ENCODE data around the gene DCDC2C.

The DCDC2C gene

DNA sequence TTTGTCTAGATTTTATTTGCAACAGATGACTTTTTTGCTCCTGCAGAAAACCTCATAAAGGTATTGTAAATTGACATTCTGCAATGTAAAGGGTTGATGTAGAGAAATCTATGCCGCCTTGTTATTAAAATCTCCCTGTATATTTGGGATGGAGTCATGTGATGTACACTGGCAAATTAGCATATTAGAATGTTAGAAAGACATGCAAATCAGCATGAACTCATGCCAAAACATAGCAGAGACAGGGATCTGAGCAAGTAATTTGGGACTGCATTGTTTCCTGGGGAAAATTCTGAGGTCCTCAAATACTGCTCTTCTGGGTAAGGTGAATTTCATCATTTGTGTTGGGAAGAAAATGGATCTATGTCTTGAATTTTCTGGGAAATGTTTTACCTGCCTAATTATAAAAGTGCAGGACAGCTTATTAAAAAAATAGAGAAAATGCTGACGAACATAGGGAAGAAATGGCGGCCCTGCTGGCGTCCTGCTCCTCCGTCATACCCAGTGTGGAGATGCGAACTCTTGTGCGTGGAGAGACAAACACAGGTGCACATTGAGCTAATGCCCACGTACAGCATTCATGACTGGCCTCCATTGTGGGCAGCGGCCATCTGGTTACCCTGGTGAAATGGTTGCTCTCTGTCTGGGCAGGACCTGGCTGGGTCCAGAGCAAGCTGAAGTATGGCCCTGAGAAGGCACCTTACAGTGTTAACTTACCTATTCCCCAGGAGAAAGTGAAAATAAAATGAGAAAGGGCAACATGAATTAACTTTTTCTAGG lies 29.1 kb upstream of the DCDC2C start:
- DNase-seq: no peak

DNA sequence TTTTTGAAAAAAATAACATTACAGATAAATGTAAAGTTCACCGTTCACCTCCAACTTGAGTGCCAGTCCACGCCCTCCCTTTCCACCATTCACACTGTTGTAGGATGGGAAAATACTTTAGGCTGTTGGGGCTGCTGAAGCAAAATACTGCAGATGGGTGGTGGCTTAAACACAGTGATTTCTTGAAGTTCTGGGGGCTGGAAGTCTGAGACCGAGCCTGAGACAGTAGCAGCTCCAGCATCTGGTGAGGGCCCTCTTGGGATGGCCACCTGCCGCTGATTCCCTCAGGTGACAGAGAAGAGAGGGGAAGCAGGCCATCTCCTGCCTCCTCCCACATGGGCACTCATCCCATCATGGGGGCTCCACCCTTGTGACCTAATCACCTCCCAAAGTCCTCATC lies 27.7 kb upstream of the DCDC2C start:
- DNase-seq: no peak

DNA sequence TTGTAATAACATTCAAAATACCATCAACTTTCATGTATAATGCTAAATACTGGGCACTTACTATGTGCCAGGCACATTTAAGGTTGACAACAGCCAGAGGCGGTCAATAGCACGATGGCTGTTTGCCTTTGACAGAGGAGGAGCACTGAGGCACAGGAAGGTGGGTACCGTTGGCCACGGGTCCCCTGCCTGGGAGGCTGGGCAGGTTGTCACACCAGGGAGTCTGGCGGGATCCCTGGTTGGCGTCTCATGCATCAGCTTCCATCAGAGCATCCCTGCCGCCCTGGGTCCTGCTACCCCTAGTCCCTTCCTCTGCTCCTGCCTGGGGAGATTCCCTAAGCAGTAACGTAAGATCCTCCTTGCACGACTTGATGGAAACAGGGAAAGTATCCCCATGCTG lies 25.9 kb upstream of the DCDC2C start:
- no peak for DNase-seq

DNA sequence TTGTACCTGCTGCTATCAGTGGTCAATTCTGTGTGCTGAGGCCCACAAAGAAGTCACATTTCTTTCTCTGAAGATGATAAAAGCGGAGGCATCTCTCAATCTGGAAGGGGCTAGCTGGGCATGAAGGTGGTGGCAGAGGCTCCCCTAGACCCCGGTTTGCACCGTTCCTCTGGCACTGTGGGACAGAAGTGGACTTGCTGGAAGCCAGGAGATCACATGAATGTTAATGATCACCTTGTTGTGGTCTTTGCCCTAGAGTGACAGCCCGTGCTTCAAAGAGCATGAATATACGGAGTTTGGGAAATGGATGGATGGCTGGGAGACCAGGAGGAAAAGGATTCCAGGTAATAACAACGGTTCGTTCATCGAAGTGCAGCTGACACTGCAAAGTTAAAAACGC lies 25.2 kb upstream of the DCDC2C start:
- no peak for DNase-seq

DNA sequence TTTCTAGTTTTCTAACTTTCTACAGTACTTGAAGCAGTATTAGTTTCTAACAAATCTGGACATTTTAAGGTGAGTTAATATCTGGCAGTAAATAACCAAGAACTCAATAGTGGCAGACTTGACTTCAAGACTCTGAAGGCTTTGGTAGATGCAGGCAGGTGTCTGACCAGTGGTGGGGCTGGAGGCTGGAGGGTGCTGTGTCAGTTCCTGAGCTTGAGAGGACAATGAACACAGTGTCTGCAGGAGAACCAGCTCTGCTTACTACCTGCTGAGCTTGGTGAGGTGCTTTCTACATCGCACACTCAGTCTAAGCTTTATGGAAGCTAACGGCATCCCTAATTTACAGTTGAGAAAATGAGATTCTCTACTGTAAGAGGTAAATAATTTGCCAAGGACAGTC lies 24.2 kb upstream of the DCDC2C start:
- DNase-seq: no peak

DNA sequence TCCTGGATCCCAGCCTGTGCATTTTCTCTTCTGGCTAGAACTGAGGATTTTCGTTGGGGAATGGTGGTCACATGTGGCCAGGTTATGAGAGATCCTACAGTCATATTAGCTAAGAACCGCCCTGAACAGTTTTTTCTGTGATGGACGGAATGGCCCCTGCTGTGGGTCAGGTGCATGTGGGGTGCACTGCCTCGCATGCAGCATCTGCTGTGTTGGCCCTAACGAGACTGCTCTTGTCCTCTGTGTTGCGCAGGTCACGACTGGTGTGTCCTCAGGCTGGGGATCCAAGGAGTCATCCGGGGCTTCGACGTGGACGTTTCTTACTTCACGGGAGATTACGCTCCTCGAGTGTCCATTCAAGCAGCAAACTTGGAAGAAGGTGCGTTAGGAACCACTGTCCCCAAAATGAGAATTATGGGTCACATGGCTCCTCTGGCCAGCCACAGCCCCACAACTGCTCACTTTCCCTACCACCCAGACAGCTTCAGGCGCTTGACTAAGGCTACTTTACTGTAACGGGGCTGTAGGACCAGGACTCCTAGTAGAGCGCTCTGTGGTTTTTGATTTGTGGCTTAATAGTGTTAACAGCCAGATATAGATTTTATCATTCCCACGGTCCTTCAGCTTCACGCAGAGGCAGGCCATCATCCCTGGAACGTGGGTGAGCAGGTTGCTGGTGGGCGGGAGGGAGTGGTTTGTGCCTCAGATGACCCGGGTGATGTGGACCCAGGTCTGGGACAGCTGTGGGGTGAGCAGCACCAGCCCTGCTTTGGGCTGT lies 23.6 kb upstream of the DCDC2C start:
- DNase-seq: no peak

DNA sequence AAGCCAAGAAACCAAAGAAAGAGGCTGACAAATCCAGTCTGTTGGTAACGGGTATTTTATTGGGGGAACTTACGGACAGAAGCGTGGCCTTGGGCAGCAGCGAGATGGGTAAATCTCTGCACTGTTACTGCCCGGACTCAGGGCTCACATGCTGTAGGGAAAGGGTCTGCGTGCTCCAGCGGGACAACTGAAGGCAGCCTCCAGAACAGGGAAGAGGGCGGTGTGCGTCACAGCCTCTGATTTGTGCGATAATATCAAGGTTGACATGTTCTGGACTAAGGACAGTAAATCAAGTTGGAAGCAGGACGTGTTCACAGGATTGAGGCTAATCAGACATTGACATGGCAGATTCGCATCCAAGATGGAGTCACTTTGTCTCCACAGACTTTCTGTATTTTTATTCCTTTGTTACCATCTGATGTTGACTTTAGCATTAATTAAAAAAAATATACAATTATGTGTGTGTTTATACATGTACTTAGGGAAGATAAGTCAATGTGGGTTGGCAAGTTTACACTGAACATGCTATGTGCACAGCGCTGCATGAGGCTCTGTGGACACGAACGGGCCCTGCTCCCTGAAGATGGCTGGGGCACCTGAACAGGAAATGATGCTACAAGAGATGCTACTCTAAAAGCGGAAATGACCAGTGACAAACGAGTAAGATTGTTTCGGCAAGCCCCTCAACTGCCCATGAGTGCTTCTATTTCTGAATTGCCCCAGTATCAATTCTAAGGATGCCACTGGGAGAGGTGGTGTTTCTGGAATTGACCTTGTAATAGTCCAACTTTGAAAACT lies 22.6 kb upstream of the DCDC2C start:
- no peak for DNase-seq

DNA sequence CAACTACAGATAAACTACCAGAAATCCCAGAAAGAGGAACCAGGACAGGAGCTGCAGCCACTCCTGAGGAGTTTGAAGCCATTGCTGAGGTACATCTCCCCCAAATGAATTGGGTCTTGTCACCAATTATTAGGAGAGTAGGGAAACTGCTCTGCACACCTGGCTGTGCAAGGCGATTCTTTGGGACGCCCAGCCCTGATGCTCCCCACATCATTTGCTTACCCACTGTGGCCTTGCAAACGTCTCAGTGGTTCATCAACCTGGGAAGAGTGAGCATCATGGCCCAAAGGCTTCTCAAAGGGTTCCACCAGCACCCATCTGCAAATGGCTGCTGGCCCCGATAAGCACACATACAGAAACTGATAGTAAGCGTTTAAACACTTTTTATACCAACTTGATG lies 21.8 kb upstream of the DCDC2C start:
- DNase-seq: no peak

DNA sequence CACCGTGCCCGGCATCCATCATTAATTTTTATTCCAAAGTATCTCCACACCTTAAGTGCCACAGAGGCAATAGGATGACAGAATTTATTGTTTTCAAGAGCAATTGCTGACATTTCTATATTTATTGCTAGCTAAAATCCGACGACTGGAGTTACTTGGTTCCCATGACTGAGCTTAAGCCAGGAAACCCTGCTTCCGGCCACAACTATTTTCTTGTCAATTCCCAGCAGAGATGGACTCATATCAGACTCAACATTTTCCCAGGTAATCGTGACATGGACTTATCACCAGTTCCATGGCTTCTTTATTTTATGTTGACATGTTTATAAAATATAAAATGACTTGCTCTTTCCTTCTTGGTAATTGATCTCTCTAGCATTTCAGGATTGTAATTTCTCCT lies 20.6 kb upstream of the DCDC2C start:
- no peak for DNase-seq

DNA sequence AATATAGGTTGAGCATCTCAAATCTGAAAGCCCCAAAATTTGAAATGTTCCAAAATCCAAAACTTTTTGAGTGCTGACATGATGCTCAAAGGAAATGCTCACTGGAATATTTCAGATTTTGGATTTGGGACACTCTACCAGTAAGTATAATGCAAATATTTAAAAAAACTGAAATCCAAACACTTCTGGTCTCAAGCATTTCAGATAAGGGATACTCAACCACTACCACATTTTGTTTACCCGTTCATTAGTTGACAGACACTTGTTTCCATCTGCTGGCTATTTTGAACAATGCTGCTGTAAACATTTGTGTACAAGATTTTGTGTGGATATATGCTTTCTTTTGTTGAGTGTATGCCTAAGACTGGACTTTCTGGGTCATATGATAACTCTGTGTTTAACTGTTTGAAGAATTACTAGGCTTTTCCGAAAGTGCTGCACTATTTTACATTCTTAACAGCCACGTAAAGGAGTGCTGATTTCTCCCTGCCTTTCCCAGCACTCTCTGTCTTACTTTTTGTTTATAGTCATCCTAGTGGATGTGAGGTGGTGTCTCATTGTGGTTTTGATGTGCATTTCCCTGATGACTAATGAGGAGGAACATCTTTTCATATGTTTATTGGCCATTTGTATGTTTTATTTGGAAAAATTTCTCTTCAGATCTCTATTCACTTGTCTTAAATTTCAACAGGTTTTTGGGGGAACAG lies 19.5 kb upstream of the DCDC2C start:
- DNase-seq: no peak

DNA sequence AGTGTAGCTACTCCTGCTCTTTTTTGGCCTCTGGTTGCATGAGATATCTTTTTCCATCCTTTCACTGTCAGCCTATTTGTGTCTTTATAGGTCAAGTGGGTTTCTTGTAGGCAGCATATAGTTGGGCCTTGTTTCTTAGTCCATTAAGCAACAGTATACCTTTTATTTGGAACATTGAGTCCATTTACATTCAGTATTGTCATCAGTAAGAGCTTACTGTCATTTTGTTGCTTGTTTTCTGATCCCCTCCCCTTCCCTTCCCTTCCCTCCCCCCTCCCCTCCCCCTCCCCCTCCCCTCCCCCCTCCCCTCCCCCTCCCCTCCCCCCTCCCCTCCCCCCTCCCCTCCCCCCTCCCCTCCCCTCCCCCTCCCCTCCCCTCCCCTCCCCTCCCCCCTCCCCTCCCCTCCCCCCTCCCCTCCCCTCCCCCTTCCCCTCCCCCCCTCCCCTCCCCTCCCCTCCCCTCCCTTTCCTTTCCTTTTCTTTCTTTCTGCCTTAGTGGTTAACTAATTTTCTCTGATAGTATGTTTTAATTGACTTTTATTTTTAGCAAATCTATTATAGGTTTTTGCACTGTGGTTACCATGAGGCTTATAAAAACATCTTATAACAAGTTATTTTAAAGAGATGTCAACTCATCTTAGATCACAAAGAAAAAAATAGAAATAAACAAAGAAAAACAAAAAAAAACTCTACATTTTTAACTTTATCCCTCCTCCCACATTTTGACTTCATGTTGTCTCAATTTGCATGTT lies 13.2 kb upstream of the DCDC2C start:
- DNase-seq: no peak

DNA sequence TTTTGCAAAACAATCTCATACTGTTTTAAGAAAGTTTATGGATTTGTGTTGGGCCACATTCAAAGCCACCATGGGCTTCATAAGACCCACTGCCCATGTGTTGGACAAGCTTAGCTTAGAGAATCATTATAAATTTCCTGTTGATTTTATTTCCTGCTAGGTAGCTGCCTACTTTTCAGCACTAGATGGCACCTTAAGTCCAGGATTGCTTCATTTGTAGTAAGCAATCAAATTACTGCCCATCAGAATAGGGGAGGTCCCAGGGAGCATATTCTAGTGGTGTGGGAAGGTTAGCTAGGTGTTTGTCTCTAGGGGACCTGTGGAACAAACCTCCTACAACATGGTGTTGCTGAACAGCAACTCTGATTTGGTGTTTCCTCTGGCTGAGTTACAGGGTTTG lies 11.0 kb upstream of the DCDC2C start:
- no peak for DNase-seq

DNA sequence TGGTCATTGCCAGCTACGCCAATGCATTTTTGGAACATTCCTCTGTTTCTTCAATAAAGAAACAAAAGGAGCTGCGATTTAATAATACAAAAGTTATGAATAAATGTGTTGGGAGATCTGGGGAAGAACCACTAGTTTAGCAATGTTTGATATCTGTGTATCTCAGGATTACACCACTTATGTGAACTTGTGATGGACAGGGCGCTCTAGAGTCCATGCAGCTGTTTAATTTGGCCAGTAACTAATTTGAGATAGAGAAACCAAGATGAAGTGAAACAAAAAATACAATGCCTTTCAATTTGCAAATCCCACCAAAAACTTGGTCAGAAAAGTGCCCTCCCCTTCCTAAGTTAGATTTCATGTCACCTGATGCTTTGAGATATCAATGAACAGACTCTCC lies 6.8 kb upstream of the DCDC2C start:
- no peak for DNase-seq

DNA sequence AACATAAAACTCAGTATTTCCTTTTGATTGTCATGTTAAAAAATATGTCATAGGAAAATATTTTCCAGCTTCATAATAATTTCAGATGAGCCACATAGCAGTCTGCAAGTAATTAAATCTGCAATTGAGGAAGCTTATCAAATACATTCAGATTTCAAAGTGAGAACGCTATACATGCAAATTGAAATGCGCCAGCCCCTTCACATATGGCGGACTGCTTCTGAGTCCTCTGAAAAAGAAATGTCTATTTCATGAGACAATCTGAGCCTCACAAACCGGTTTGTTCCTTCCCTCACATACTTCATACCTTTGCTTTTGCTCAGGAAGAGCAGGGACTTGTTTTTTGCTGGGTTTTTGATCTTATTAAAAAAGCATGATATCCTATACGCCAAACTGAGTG lies 2.3 kb upstream of the DCDC2C start:
- DNase-seq: no peak

DNA sequence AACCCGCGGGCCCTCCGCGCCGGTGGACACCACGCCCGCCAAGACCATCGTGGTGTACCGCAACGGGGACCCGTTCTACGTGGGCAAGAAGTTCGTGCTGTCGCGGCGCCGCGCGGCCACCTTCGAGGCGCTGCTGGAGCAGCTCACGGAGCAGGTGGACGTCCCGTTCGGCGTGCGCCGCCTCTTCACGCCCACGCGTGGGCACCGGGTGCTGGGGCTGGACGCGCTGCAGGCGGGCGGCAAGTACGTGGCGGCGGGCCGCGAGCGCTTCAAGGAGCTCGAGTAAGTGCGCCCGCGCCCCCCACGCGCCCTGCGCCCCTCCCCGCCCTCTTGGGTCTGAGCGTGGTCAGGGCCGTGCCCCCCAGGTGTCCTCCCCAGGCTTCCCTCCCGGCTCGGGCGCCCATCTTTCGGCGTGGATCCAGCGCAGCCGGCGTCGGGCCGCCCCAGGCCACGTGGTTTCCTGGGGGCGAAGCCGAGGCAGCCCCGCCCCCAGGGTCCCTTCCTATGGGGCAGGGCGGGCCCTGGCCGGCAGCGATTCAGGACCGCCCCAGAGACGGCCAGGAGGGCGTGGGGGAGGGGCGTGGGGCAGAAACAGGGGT lies 481 bp downstream of the DCDC2C start:
- no peak for DNase-seq

DNA sequence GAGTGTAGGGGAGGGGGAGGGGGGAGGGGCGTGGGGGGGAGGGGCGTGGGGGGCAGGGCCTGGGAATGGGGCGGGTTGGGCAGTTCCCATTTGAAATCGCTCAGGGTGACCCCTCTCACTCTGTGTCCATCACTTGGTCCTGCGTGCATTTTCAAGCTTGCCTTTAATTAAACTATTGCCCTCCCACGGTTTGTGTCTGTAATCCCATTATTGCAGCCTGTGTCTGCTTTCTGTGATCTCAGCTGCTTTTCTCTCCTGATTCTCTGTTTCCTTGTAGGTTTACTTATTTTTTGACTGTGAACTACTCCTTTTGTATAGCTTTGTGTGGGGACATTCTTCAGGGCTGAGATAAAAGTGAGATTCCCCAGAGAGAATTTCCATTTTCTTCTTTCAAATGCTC lies 1.3 kb downstream of the DCDC2C start:
- DNase-seq: no peak

DNA sequence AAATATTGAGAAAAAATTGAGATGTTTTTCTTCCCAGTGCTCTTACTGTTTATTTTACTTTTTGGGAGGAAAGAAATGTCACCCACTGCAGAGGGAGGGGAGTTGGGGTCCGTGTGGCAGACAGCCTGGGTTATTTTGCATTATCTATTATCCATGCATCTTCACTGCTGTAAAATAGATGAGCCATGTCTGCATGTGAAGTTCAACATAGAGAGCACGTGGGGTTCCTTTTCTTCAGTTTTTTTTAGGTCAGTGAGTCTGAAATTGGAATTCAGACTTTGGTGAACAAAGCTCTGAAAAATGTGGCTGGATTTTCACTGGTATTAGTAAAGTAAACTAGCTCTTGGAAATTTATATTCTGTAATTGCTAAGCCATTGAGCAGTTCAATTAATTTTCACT lies 2.4 kb downstream of the DCDC2C start:
- DNase-seq: no peak

DNA sequence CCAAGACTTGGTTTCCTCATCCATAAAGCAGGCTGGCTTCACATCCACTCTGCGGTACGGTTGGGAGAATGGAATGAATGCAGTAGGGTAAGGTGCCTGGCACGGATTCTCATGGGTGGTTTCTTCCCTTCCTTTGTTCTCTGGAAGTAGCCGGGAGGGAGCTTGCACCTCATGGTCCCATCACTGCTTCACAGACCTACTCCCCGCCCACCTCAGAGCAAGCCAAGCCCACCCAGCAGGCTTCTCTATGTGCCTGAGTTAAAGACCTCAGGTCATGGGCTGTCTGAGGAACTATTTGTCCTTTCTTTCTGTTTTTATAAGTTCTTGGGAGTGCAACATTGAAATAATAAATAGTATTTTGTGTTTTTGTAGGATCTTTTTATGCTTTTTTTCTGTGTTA lies 3.5 kb downstream of the DCDC2C start:
- DNase-seq: no peak

DNA sequence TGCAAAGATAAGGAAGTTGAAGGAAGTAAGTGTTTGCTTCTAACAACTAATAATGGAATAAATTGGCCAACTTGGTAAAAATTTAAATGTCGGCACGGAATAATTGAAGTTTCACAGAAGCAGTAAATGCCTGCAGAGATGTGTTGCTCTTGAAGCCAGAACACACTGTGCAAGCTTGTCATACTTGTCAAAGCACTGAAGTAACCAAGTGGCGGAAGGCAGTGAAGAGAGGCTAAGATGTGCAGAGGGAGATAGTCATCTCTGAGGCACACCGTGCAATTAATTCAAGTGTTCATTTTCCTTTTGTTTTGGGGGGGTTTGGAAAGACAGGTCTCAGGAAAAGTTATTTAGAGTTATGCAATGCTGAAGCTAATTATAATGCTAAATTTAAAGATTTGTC lies 5.2 kb downstream of the DCDC2C start:
- DNase-seq: no peak

DNA sequence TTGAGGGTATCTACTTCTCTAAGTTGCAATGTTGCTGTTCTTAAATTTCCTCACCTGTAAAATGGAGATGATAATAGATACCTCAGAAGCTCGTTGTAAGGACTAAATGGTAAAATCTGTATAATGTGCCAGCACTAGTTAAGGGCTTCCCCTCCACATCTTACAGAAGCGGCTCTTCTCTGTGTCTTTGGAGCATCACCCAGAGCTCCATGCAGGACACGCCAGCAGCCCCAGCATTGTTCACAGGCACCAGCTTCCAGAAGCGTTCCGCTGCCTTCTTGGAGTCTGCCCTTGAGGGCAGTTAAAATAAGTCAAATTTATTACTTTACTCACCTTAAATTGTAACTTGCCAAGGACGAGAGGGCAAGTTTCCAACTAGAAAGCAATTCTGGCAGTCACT lies 5.8 kb downstream of the DCDC2C start:
- DNase-seq: no peak

DNA sequence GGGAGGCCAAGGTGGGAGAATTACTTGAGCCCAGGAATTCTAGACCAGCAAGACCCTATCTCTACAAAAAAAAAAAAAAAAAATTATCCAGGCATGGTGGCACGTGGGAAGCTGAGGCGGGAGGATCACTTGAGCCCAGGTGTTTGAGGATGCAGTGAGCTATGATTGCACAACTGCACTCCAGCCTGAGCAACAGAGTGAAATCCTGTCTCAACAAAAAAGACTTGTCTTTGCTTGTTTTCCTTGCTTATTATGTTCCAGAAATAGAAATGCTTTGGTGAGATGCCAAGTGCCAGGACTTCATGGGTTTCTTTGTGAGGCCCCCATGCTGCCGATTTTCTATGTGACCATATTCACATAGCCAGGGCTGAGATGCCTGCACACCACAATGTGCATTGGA lies 9.0 kb downstream of the DCDC2C start:
- DNase-seq: no peak

Measured in T-helper 2 cell (primary cell).